Muscle of back (tissue), 11 donors: ENCODE measurements around the gene ZC3H14. TPM values are rescaled to one million over a fixed set of nuclear protein-coding genes. Genes with fewer than 3 reads are reported as not detected.

ENCODE experiments used
- DNase-seq, 3 donors: peaks; one replicate each; pipeline versions ENCODE4 v3.0.0 to v3.0.0-alpha.2; 2013
- polyA plus RNA-seq, 10 donors: library from polyadenylated mRNA; unstranded; fragments of 120-200 nt; gene quantifications; one replicate each; pipeline ENCODE4 v1.2.1, GENCODE V29; 2013; ENCODE audit not compliant: insufficient read length in 10 of 10

Gene ZC3H14
- polyA plus RNA-seq, 10 donors: 31.2 to 46.0 (median 39.2) TPM

- DNase-seq: no peak
These were observed 37.1 kb downstream of the ZC3H14 start for GRCh38 chr14:88599761-88600439.

- DNase-seq: no peak
These were observed 41.4 kb downstream of the ZC3H14 start for GRCh38 chr14:88604212-88604611.

GRCh38 chr14:88605594-88605993 is 42.8 kb downstream of the ZC3H14 start:
- DNase-seq: no peak

- DNase-seq: no peak
These were observed 45.0 kb downstream of the ZC3H14 start for GRCh38 chr14:88607829-88608228.

GRCh38 chr14:88611878-88612277 is 49.0 kb downstream of the ZC3H14 start:
- no peak for DNase-seq

GRCh38 chr14:88612981-88613380 is 50.1 kb downstream of the ZC3H14 start:
- DNase-seq: no peak

GRCh38 chr14:88613552-88614010 is 50.7 kb downstream of the ZC3H14 start:
- DNase-seq: no peak

GRCh38 chr14:88614218-88614907 is 51.5 kb downstream of the ZC3H14 start:
- peak in 2 of 3 donors; percentile 37 to 54 for DNase-seq

- no peak for DNase-seq
These were observed 53.9 kb downstream of the ZC3H14 start for GRCh38 chr14:88616697-88617096.

GRCh38 chr14:88617479-88617878 is 54.6 kb downstream of the ZC3H14 start:
- DNase-seq: no peak

- no peak for DNase-seq
These were observed 55.6 kb downstream of the ZC3H14 start for GRCh38 chr14:88618476-88618875.

GRCh38 chr14:88621100-88621499 is 58.3 kb downstream of the ZC3H14 start:
- DNase-seq: no peak

- no peak for DNase-seq
These were observed 62.8 kb downstream of the ZC3H14 start for GRCh38 chr14:88625671-88626070.

GRCh38 chr14:88628033-88628432 is 65.2 kb downstream of the ZC3H14 start:
- DNase-seq: no peak

- DNase-seq: no peak
These were observed 65.6 kb downstream of the ZC3H14 start for GRCh38 chr14:88628462-88628861.

GRCh38 chr14:88630565-88630964 is 67.7 kb downstream of the ZC3H14 start:
- no peak for DNase-seq

GRCh38 chr14:88631091-88631490 is 68.3 kb downstream of the ZC3H14 start:
- no peak for DNase-seq

GRCh38 chr14:88632512-88632911 is 69.7 kb downstream of the ZC3H14 start:
- no peak for DNase-seq

- no peak for DNase-seq
These were observed 76.4 kb downstream of the ZC3H14 start for GRCh38 chr14:88639221-88639620.

GRCh38 chr14:88660056-88660455 is 97.2 kb downstream of the ZC3H14 start:
- DNase-seq: no peak

GRCh38 chr14:88667555-88668273 is 104.9 kb downstream of the ZC3H14 start:
- DNase-seq: peak; percentile 59 to 81 (median 70)

GRCh38 chr14:88668448-88669116 is 105.7 kb downstream of the ZC3H14 start:
- DNase-seq: peak in 1 of 3 donors; percentile 9
